IPS-18c (cell line): ENCODE measurements around the gene MSL2.
"Not testable (repeated sequence)": the region's sequence is repeated elsewhere in the genome, so short reads cannot be mapped to it uniquely, and the experiment has no call there.

Experiments
- H3K4me3 ChIP-seq: 2 replicates; pipeline ENCODE4 v1.7.0; 2013; ENCODE audit warnings: low read depth, mild to moderate bottlenecking, low read length, moderate library complexity; ENCODE audit not compliant: insufficient read depth
- H3K9me3 ChIP-seq: one replicate; pipeline ENCODE4 v1.6.1; 2013; ENCODE audit warnings: mild to moderate bottlenecking, low read length, moderate library complexity; ENCODE audit not compliant: control insufficient read depth, insufficient read depth

The MSL2 gene

DNA sequence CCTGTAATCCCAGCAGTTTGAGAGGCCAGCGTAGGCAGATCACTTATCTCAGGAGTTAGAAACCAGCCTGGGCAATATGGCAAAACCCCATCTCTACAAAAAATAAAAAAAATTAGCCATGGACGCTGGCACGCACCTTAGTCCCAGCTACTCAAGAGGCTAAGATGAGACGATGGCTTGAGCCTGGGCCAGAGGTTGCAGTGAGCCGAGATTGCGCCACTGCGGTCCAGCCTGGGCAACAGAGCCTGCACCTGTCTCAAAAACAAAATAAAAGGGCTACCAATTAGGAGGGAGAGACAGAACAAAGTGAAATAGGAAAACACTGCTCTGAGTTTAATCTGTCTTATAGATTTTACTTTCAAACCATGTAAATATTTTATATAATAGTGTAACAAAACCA, 33.8 kb downstream of the MSL2 start:
- Histone ChIP-seq H3K9me3 (no peaks in the 10 kb centered on the region), H3K4me3 (no peak overlapping the region)

DNA sequence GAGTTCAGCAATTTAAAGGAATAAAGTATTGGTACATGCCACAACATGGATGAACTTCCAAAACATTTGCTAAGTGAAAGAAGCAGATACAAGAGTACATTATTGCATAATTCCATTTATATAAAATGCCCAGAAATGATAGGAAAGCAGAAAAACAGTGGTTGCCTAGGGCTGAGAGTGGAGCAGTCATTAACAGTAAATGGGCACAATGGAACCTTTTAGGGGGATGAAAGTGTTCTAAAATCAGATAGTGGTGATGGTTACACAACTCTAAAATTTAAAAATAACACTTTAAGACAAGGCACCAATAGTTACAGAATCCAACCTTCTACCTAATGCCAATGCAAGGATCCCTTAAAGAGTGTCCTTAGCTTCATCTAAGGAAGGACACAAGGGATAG, 34.6 kb downstream of the MSL2 start:
- H3K9me3 ChIP-seq: no peaks in the 10 kb centered on the region
- H3K4me3 ChIP-seq: no peak overlapping the region

DNA sequence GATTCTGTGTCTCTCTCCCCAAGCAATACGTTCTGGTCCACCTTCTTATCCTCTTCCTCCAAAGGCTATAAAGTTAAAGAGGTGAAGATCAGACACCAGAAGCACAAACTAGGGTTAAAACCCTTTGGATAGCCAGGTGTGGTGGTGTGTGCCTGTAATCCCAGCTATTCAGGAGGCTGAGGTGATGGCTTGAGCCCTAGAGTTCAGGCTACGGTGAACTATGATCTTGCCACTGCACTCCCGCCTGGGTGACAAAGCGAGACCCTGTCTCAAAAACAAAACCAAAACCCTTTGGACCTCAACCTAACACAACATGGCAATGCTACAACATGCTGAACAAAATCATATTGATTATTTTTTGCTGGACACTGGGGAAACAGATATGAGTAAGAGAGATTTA, 43.2 kb downstream of the MSL2 start:
- no peaks in the 10 kb centered on the region for H3K9me3 ChIP-seq
- H3K4me3 ChIP-seq: no peak overlapping the region

DNA sequence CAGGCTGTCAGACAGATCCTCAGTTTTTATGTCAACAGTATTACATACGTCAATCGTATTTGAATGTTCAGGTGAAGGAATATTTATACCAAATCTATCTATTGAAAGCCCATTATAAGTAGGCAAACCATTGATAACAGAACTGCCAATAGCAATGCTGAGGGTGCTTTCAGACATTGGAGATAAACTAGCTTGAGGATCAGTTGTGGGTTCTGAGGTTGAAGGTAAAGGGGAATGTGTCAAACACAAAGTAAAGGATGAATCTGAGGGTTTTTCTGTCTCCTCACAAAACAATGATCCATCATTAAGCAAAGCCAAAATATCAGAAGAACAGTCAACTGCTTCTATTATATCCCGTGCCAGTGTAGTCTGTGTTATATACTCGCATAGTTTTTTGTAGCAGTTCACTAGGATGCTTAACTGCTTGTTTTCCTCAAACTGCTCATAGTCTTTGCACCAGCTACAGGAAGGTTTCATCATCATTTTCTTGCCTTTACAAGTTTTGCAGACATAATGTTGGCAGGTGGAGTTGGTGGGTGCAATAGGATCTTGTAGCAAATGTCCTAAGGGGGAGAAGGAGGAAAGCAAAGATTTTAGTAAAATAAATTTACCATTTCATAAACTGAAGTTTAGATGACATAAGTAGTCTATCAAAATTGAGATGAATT, 43.8 kb downstream of the MSL2 start:
- Histone ChIP-seq H3K4me3 (no peak overlapping the region), H3K9me3 (no peaks in the 10 kb centered on the region)

DNA sequence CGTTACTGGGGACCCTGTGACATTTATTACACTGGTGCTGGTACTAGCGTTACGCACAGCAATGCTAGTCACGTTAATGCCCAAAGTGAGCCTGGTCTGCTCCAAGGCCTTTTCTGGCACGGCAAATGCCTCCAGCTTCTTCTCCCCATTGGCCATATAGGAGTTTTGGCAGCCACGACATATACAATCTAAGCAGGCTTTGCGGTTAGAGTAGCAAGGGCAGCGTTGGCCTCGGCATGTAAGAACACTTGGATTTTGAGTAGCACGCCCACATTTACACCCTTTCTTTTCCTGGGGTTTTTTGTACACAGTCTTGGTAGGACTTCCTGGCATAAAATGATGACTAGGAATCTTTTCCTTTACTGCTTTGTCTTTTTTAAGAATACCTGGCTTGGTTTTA, 44.9 kb downstream of the MSL2 start:
- H3K4me3 ChIP-seq: no peak overlapping the region
- H3K9me3 ChIP-seq: no peaks in the 10 kb centered on the region

DNA sequence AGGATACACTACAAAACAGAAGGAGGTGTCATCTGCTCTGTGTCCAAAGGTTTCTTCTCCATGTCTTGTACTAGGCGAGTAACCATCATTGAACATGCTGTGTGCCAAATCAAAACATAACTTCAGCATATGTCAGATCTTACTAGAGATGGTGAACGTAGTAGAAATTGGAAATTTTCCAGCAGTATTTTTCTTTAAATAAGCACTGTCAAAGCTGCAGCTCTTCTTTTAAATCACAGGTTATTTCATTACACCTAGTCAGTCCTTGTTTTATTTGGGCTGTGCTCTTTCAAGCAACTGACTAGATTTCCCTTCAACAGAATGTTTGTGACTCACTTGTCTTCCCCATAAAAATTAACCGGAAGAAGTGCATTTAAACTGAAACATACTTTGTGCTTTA, 46.5 kb downstream of the MSL2 start:
- Histone ChIP-seq H3K4me3 (no peak overlapping the region), H3K9me3 (no peaks in the 10 kb centered on the region)

DNA sequence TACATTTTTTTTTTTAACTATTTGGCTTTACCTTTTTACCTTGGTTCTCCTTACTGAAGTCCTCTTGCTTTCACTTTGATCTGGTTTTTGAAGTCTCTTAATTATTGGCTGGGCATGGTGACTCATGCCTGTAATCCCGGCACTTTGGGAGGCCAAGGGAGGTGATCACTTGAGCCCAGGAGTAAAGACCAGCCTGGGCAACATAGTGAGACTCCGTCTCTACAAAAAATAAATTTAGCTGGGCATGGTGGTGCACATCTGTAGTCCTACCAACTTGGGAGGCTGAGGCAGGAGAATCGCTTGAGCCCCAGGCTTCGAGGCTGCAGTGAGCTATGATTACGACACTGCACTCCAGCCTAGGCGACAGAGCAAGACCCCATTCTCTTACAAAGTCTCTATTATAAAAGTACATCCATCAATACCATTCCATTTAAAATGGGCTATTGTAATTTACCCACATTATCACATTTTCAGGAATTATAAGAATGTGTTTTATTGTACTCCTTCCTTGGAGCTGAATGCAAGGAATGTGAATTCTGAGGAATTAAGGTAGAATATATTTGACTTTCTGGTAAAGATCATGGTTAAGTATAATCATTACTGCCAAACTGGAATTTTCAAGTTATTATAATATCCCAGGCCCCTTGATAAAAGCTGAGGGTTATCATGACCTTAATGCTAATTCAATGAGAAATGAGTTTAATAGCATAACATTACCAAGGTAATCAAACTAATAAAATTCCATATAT, 49.0 kb downstream of the MSL2 start:
- H3K9me3 ChIP-seq: no peaks in the 10 kb centered on the region
- H3K4me3 ChIP-seq: no peak overlapping the region

DNA sequence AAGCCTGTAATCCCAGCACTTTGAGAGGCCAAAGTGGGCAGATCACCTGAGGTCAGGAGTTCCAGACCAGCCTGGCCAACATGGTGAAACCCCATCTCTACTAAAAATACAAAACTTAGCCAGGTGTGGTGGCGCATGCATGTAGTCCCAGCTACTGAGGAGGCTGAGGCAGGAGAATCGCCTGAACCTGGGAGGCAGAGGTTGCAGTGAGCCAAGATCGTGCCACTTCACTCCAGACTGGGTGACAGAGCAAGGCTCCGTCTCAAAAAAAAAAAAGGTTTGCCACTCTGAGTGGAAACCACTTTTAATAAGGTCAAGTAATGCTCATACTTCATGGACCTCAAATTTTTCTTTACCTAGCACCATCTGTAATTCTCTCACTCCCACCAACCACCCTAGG, 51.7 kb downstream of the MSL2 start:
- H3K4me3 ChIP-seq, H3K9me3 ChIP-seq: not testable (repeated sequence)

DNA sequence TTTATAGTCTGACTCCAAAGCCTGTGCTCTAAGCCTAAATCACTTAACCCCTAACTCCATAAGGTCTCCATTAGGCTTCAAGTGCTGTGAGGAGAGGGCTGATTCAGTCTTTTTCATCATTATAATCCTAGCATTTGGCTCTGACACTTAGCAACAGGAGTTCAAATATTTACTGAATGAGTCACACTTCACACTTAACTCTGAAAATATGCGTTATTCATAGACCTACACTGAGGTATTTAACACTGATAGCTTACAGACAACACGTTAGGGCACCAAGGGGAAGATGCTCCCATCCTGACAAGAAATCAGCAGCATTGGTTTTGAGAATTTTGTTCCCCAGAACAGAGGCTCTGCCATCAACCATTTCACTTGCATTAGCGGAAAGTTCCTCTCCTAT, 53.5 kb downstream of the MSL2 start:
- no peaks in the 10 kb centered on the region for H3K9me3 ChIP-seq
- H3K4me3 ChIP-seq: no peak overlapping the region

DNA sequence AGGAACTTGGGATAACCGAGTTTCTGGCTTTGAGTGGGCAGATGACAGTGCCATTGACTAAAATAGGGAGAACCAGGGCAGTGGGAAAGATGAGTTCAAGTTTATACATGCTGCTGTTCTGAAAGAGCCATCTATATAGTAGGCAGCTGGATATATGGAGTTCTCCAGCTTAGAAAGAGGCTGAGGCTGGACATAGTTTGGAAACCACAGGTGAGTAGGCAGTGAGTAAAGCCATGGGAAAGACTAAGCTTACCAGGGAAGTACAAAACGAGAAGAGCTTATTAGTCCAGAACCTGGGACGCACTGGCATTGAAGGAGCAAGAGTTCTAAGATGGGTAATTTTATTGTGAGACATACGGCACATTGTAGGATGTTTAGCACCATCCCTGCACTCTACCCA, 54.2 kb downstream of the MSL2 start:
- no peak overlapping the region for H3K4me3 ChIP-seq

DNA sequence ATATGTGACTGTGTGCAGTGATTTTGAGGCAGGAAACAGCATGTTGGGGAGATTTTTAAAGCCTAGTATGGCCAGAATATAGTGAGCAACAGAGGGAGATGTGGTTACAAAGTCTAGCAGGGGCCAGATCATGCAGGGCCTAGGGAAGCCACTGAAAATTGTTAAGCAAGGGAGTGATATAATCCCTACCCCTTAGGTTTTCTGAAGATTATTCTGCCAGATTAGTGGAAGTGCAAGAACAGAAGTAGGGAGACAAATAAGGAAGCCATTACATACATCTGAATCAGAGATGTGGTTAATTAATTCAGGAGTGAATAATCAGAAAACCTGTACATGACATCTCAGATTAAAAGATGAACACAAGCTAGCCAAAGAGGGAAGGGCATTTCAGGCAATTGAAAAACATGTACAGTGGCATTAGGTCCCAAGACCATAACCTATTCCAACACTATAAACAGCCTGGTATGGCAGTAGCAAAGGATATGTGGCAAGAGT, 54.8 kb downstream of the MSL2 start:
- H3K9me3 ChIP-seq: no peaks in the 10 kb centered on the region
- no peak overlapping the region for H3K4me3 ChIP-seq

More for the DNA sequence above, 54.2 kb downstream of the MSL2 start:
- H3K9me3 ChIP-seq: no peaks in the 10 kb centered on the region

DNA sequence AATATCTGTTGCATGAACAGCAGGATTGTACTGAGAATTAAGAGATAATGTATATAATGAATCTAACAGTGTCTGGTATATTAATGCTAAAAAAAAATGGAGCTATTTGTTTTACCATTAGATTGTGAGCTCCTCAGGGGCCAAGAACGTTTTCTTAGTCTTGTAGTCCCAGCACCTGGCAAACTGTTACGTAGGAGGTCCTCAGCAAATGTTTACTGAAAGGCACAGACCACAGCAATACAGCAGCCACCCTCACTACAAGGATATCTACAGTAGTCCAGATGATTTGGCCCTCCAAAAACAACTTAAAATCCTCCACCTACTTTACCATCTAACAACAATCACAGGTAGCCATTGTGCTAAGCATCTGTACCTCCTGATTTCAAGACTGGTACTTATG, 59.7 kb downstream of the MSL2 start:
- Histone ChIP-seq H3K4me3 (no peak overlapping the region), H3K9me3 (no peaks in the 10 kb centered on the region)

DNA sequence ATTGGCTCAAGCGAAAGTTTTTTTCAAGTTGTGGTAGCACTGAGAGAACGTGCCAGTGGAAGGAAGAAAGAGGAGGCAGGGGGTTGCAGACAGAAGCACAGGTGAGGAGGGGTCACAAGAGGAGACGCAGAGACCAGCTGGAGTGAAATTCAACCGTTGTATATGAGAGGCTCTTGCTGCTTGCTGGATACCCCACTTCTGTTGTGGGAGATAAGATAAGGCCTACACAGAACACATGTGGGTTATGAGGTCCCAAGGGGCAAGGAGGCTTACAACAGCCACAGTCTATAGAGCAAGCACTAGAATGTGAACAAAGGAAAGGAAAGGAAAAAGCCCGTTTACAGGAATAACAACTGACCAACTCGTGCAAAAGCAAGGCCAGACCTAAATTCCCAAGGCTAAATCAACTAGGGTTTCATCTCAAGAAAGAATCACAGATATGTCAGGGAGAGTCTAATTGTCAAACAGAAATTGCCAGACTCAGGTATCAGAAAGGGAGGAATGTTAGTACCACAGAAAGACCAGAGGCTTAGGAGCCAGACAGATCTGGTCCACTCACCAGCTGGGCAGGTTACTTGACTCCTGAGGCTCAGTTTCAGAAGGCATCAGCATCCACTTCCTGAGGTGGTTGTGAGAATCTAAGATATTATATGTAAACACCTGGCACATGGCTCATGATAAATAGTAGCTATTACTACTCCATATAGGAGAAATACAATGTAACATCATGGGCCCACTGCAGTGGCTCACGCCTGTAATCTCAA, 60.9 kb downstream of the MSL2 start:
- no peak overlapping the region for H3K4me3 ChIP-seq

DNA sequence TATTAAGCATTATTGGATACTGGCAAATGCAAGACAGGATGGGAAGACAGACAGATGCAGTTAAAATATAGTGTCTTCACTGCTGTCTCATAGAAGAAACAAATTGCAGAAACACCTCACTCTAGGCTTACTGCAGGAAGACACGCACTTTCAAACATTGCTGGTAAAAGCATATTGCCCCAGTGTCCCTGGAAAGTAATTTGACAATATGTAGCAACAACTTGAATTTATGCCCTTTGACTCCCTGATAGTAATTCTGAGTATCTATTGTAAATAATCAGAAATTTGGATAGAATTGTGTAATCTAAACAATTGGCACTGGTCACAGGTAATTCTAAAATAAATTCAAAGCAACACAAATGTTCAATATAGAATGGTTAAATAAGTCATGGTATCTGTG, 62.0 kb downstream of the MSL2 start:
- Histone ChIP-seq H3K9me3 (no peaks in the 10 kb centered on the region), H3K4me3 (no peak overlapping the region)

More for the DNA sequence above, 60.9 kb downstream of the MSL2 start:
- H3K9me3 ChIP-seq: no peaks in the 10 kb centered on the region

DNA sequence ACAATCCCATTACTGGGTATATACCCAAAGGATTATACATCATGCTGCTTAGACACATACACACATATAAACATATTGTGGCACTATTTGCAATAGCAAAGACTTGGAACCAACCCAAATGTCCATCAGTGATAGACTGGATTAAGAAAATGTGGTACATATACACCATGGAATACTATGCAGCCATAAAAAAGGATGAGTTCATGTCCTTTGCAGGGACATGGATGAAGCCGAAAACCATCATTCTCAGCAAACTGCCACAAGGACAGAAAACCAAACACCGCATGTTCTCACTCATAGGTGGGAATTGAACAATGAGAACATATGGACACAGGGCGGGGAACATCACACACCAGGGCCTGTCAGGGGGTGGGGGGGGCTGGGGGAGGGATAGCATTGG, 64.5 kb downstream of the MSL2 start:
- not testable (repeated sequence) for H3K4me3 ChIP-seq, H3K9me3 ChIP-seq

DNA sequence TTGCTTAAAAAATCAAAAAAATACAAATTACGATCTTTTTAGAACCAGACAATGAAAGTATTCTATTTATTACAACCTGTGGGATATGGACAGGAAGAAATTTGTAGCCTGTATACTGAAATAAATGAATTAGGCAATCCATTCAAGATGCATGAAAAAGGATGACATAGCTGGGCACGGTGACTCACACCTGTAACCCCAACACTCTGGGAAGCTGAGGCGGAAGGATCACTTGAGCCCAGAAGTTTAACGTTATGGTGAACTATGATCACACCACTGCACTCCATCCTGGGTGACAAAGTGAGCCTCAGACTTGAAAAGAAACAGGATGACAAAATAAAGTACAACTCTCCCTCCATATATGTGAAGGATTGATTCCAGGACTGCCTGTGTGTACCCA, 74.1 kb downstream of the MSL2 start:
- H3K4me3 ChIP-seq: no peak overlapping the region

DNA sequence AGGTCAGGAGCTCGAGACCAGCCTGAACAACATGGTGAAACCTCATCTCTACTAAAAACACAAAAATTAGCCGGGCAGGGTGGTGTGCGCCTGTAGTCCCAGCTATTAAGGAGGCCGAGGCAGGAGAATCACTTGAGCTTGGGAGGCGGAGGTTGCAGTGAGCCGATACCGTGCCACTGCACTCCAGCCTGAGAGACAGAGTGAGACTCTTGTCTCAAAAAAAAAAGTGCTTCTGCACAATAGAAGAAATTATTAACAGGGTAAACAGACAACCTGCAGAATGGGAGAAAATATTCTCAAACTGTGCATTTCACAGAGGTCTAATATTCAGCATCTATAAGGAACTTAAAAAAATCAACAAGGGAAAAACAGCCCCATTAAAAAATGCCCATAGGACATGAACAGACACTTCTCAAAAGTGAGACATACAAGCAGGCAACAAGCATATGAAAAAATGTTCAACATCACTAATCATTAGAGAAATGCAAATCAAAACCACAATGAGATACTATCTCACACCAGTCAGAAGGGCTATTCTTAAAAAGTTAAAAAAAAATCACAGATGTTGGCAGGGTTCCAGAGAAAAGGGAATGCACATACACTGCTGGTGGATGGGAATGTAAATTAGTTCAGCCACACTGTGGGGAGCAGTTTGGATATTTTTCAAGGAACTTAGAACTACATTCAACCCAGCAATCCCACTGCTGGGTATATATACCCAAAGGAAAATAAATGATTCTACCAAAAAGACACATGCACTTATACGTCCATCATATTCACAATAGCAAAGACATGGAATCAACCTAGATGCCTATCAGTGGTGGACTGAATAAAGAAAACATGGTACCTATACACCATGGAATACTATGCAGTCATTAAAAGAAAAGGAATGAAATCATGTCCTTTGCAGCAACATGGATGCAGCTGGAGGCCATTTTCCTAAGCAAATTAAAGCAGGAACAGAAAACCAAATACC, 75.5 kb downstream of the MSL2 start:
- Histone ChIP-seq H3K4me3 (no peak overlapping the region), H3K9me3 (no peaks in the 10 kb centered on the region)

More for the DNA sequence above, 74.1 kb downstream of the MSL2 start:
- H3K9me3 ChIP-seq: no peaks in the 10 kb centered on the region
